SJSA1 (cell line): ENCODE measurements around the gene TTC16. TPM values are rescaled to one million over a fixed set of nuclear protein-coding genes. Genes with fewer than 3 reads are reported as not detected.

Source experiments
- DNase-seq, 2 experiments: peaks; one replicate each; pipeline ENCODE4 v3.0.0-alpha.2; 2015 to 2020; ENCODE audit warnings: low spot score in 2 of 2, low read depth in 1 of 2
- H3K27ac ChIP-seq: fragments of 250-450 bp; sonication (Bioruptor Pico); 2 replicates; pipeline ENCODE4 v1.5.1; 2020; ENCODE audit warnings: mild to moderate bottlenecking, moderate library complexity
- H3K27me3 ChIP-seq: fragments of 250-450 bp; sonication (Bioruptor Pico); replicated peaks from 2 replicates; pipeline ENCODE4 v1.5.1; 2020; ENCODE audit warnings: mild to moderate bottlenecking, moderate library complexity
- H3K36me3 ChIP-seq: fragments of 250-450 bp; sonication (Bioruptor Pico); 2 replicates; pipeline ENCODE4 v1.5.1; 2020; ENCODE audit warnings: mild to moderate bottlenecking
- H3K4me1 ChIP-seq: fragments of 250-450 bp; sonication (Bioruptor Pico); replicated peaks from 2 replicates; pipeline ENCODE4 v1.6.1; 2021; ENCODE audit warnings: mild to moderate bottlenecking
- H3K4me3 ChIP-seq: fragments of 250-450 bp; sonication (Bioruptor Pico); 2 replicates; pipeline ENCODE4 v1.5.1; 2020; ENCODE audit warnings: mild to moderate bottlenecking
- H3K9me3 ChIP-seq: fragments of 250-450 bp; sonication (Bioruptor Pico); replicated peaks from 2 replicates; pipeline ENCODE4 v1.5.1; 2020; ENCODE audit warnings: mild to moderate bottlenecking
- total RNA-seq: library from RNA; depleted of rRNA; stranded (reverse); fragments of >200 nt; shearing (Covaris generic); gene quantifications from 2 replicates; pipeline ENCODE4 v1.2.3, GENCODE V29; 2014

The TTC16 gene
- total RNA-seq, 1 experiment from 2014 or later, result not detected

DNA sequence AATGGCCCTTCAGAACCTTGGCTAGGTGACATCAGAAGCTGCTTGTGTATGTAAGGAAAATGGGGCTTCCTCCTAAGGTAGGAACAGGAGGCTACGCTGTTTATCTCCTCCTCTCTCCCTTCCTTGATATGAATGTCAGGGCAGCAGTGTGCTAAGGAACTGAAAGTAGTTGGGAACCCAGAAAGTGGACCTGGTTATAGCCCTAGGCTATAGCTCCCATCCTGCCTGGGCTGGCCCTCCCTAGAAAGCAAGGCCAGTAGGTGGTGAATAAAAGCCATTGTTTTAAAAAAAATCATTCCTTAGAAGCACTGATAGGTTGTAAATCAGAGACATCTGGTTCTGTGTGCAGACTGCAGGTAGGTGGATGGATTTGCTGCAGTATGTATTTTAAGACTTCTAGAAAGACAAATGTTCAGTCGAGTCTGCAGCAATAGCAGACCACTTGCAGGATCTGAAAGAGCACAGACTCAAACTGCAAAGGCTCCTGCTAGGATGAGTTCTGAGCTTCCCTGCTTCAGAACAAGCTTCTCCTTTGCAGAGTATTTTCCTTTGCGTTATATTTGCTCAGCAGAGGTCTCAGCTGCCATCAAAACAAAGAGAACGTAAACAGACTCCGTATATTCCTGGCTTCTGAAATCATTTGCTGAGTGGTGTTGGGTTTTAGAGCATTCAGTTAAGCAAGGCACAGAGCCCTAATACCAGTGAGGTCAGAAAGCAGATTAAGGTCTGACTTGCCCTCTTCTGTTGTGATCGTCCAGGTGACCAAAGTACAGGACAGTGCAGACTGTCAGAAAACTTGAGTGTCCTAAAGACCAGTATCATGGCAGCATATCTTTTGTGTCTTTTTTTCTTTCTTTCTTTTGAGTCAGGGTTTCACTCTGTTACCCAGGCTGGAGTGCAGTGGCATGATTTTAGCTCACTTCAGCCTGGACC is 29.2 kb upstream of the TTC16 start:
- H3K36me3 ChIP-seq, result peaks cover 66% of the 10 kb centered on the region
- no peak overlapping the region for H3K27ac ChIP-seq
- H3K27me3 ChIP-seq, result no peaks in the 10 kb centered on the region
- DNase-seq, result no peak
- H3K4me1 ChIP-seq, result peaks cover 11% of the 10 kb centered on the region
- no peak overlapping the region for H3K4me3 ChIP-seq
- H3K9me3 ChIP-seq, result no peaks in the 10 kb centered on the region

DNA sequence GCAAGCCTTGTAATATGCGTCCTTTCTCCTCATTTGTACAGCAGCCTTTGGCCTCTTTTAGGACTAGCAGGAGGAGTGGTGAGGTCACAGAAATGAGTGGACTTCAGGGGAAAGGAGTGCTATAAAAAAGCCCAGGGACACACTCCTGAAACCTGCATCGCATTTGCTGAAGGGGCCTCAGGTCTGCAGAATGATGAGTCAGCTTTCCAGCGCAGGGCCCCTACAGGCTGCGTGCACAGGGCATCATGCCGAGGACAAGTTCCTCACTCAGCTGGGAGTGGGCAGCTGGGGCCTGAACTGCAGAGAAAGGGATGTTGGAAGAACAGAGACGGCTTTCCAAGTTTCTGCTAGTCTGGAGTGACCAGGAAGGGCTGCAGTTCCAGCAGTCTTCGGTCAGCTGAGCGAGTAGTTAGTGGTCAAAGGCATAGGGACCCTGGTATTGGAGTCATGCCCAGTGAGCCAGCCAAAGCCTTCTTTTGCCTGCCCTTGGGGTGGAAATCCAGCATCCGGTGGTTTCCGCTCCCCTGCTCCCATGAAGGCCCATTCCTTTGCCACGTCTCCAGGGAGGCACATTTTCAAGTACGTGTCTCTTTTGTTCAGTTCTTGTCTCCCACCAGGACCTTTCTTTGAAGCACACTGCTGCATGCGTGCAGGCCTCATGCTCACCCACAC is 26.4 kb upstream of the TTC16 start:
- Histone ChIP-seq H3K4me3 (no peak overlapping the region), H3K4me1 (peaks cover 5% of the 10 kb centered on the region), H3K36me3 (peaks cover 54% of the 10 kb centered on the region), H3K9me3 (no peaks in the 10 kb centered on the region), H3K27me3 (no peaks in the 10 kb centered on the region), H3K27ac (no peak overlapping the region)
- DNase-seq, result no peak

DNA sequence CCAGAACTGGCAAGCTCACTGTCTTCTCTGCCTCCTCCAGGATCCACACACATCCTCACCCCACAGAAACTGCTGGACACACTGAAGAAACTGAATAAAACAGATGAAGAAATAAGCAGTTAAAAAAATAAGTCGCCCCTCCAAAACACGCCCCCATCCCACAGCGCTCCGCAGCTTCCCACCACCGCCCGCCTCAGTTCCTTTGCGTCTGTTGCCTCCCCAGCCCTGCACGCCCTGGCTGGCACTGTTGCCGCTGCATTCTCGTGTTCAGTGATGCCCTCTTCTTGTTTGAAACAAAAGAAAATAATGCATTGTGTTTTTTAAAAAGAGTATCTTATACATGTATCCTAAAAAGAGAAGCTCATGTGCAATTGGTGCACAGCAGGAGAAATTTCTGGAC is 25.1 kb upstream of the TTC16 start:
- H3K4me1 ChIP-seq, result peaks cover 4% of the 10 kb centered on the region; the same call in 1 of the 2 replicates
- no peaks in the 10 kb centered on the region for H3K9me3 ChIP-seq
- no peak for DNase-seq
- H3K27ac ChIP-seq, result no peak overlapping the region
- peaks cover 50% of the 10 kb centered on the region for H3K36me3 ChIP-seq
- H3K27me3 ChIP-seq, result no peaks in the 10 kb centered on the region
- H3K4me3 ChIP-seq, result no peak overlapping the region

DNA sequence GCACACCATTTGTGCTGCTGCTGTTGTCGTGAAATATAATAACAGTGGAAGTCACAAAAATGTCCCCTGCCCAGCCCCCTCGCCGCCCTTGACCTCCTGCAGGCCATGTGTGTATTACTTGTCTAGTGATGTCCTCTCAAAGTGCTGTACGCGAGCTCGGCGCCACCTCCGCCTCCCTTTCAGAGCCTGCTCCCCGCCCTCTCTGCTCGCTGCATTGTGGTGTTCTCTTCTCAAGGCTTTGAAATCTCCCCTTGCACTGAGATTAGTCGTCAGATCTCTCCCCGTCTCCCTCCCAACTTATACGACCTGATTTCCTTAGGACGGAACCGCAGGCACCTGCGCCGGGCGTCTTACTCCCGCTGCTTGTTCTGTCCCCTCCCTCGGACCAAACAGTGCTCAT is 23.8 kb upstream of the TTC16 start:
- no peak for DNase-seq
- H3K4me1 ChIP-seq, result peaks cover 4% of the 10 kb centered on the region; the same call in 1 of the 2 replicates
- no peaks in the 10 kb centered on the region for H3K9me3 ChIP-seq
- no peak overlapping the region for H3K27ac ChIP-seq
- no peaks in the 10 kb centered on the region for H3K27me3 ChIP-seq
- peaks cover 38% of the 10 kb centered on the region for H3K36me3 ChIP-seq
- no peak overlapping the region for H3K4me3 ChIP-seq

DNA sequence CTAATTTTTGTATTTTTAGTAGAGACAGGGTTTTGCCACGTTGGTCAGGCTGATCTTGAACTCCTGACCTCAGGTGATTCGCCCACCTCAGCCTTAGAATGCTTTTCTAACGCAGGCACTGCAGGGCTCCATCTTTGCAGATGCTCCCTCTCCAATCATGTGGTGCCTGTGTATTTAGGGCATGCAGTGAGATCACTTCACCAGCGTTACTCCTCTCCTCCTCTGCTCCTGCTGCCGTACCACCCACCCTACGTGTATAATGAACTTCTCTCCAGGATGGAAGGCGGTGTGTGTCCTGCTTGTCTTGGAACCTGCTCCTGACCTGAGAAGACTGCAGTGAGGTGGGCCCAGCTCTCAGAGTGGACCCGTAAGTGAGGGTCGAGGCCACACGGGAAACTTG is 22.7 kb upstream of the TTC16 start:
- DNase-seq, result no peak
- H3K9me3 ChIP-seq, result no peaks in the 10 kb centered on the region
- H3K27me3 ChIP-seq, result no peaks in the 10 kb centered on the region
- peaks cover 38% of the 10 kb centered on the region for H3K36me3 ChIP-seq
- H3K27ac ChIP-seq, result no peak overlapping the region
- peaks cover 4% of the 10 kb centered on the region; the same call in 1 of the 2 replicates for H3K4me1 ChIP-seq
- H3K4me3 ChIP-seq, result no peak overlapping the region

DNA sequence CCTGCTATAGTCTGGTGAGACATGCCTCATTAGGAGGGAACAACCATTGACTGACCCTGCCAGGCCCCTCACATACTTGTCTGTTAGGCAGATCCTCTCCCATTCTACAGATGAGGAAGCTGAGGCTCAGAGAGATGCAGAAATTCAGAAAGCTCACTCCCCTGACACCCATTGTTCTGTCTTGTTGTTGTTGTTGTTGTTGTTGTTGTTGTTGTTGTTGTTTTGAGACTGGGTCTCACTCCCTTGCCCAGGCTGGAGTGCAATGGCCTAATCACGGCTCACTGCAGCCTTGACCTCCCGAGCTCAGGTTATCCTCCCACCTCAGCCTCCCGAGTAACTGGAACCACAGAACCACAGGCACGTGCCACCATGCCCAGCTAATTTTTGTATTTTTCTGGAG is 22.2 kb upstream of the TTC16 start:
- Histone ChIP-seq H3K4me3 (no peak overlapping the region), H3K27ac (no peak overlapping the region), H3K9me3 (no peaks in the 10 kb centered on the region), H3K36me3 (peaks cover 38% of the 10 kb centered on the region), H3K4me1 (peaks cover 4% of the 10 kb centered on the region; the same call in 1 of the 2 replicates), H3K27me3 (no peaks in the 10 kb centered on the region)
- no peak for DNase-seq

DNA sequence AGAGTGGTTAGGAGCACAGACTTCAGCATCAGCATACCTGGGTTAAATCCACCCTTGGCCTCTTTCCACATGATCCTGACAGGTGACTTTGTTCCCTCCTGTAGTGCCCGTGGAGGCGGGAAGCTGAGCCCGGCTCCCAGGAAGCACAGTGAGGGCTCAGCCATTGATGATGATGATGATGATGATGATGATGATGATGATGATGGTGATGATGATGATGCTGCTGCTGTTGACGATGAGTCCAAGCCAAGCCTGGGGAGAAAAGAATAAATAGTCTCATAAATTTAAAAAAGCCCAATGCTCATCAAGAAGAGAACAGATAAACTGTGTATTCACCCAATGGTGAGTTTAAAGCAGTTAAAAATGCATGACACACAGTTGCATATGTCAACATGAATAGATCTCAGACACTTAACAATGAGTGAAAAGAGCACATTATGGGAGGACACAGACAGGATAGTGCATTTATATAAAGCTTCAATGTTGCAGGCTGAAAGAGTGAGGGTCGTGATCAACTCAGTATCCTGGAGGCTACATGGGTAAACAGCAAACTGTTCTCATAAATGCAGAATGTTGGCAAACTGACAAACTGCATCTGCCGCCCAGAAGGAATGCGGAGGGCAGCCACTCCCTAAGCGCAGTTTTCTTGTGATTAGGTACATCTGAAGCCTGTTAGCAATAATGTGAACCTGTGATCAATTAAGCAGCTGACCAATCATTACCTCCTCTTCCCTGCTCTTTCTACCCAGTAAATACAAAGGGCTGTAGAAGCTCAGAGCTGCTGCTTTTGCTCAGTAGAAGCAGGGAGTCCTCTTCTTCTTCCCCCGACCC is 20.8 kb upstream of the TTC16 start:
- Histone ChIP-seq H3K9me3 (no peaks in the 10 kb centered on the region), H3K27ac (no peak overlapping the region), H3K4me1 (peaks cover 4% of the 10 kb centered on the region; the same call in 1 of the 2 replicates), H3K4me3 (no peak overlapping the region), H3K27me3 (no peaks in the 10 kb centered on the region), H3K36me3 (peaks cover 27% of the 10 kb centered on the region)
- no peak for DNase-seq

DNA sequence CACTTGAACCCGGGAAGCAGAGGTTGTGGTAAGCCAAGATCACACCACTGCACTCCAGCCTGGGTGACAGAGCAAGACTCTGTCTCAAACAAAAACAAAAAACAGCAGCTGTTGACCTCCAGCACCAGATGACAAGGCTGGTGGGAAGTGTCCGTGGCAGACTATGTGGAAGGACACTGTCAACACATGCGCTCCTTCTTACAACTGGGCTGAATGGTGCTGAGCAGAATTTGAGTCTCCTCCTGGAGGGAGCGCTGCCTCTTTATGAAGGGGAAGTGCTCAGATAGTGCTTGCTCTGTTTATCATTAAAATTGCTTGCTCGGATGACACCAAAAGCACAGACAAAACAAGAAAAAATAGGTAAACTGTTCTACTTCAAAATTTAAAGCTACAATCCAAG is 18.3 kb upstream of the TTC16 start:
- DNase-seq, result no peak
- H3K36me3 ChIP-seq, result peaks cover 9% of the 10 kb centered on the region
- no peak overlapping the region for H3K4me3 ChIP-seq
- no peak overlapping the region for H3K27ac ChIP-seq
- no peaks in the 10 kb centered on the region for H3K27me3 ChIP-seq
- peaks cover 4% of the 10 kb centered on the region; the same call in 1 of the 2 replicates for H3K4me1 ChIP-seq
- no peaks in the 10 kb centered on the region for H3K9me3 ChIP-seq

DNA sequence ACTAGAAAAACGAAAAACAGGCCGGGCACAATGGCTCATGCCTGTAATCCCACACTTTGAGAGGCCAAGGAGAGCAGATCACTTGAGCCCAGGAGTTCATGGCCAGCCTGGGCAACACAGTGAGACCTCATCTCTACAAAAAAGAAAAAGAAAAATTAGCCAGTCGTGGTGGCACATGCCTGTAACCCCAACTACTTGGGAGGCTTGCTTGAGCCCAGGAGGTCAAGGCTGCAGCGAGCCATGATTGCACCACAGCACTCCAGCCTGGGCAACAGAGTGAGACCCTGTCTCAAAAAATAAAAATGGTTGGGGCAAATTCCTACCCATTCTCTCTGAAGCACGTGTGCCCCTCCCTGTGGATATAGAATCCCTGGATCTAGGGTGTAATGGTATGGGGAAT is 17.5 kb upstream of the TTC16 start:
- Histone ChIP-seq H3K4me3 (no peak overlapping the region), H3K27me3 (no peaks in the 10 kb centered on the region), H3K27ac (no peak overlapping the region), H3K36me3 (peaks cover 5% of the 10 kb centered on the region), H3K9me3 (no peaks in the 10 kb centered on the region), H3K4me1 (peaks cover 4% of the 10 kb centered on the region; the same call in 1 of the 2 replicates)
- no peak for DNase-seq

DNA sequence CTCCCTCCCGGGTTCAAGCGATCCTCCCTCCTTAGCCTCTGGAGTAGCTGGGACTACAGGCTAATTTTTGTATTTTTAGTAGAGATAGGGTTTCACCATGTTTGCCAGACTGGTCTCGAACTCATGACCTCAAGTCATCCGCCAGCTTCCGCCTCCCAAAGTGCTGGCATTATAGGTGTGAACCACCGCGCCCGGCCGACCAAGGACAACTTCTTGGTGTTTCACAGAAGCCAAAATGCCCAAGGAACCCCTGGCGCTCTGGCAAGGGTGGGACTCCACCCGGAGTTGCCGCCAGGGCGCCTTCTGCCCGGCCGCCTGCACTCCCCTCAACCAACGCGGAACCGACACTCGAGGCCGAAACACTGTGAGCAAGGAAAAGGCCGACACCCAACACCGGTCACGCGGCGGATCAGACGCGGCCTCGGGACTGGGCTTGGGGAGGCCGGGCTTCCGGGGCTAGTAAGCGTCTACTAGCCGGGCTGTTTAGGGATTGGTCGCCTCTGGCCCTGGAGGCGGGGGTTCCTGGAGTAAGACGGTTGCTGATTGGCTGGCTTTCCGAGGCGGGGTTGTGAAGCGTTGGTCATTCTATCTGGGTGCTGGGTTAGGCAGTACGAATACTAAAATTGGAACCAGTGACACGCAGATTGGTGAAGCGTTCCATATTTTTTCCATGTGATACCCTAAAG is 16.8 kb upstream of the TTC16 start:
- no peaks in the 10 kb centered on the region for H3K36me3 ChIP-seq
- H3K4me1 ChIP-seq, result peaks cover 4% of the 10 kb centered on the region; the same call in 1 of the 2 replicates
- no peak overlapping the region for H3K27ac ChIP-seq
- no peaks in the 10 kb centered on the region for H3K27me3 ChIP-seq
- H3K4me3 ChIP-seq, result no peak overlapping the region
- no peak for DNase-seq
- H3K9me3 ChIP-seq, result no peaks in the 10 kb centered on the region

DNA sequence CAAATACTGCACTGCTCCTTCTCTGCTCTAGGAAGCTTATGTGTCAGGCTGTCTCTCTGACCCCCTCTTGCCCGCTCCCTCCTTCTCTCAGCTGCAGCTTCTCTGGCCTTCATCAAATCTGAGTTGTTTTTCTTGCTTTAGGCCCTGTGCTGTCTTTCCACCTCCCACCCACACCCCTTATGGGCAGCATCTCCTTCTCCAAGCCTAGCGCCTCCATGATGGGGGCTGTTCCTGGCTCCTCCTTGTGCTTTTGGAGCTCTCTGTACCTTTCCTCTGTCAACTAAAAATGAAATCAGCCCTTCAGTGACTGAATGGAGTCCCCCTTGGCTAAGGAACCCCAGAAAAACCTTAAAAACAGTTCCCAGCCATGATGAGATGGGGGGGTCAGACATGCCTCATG is 15.7 kb upstream of the TTC16 start:
- H3K4me3 ChIP-seq, result no peak overlapping the region
- DNase-seq, result no peak
- H3K9me3 ChIP-seq, result no peaks in the 10 kb centered on the region
- no peaks in the 10 kb centered on the region for H3K27me3 ChIP-seq
- H3K36me3 ChIP-seq, result no peaks in the 10 kb centered on the region
- H3K27ac ChIP-seq, result no peak overlapping the region
- peaks cover 3% of the 10 kb centered on the region; the same call in 1 of the 2 replicates for H3K4me1 ChIP-seq

DNA sequence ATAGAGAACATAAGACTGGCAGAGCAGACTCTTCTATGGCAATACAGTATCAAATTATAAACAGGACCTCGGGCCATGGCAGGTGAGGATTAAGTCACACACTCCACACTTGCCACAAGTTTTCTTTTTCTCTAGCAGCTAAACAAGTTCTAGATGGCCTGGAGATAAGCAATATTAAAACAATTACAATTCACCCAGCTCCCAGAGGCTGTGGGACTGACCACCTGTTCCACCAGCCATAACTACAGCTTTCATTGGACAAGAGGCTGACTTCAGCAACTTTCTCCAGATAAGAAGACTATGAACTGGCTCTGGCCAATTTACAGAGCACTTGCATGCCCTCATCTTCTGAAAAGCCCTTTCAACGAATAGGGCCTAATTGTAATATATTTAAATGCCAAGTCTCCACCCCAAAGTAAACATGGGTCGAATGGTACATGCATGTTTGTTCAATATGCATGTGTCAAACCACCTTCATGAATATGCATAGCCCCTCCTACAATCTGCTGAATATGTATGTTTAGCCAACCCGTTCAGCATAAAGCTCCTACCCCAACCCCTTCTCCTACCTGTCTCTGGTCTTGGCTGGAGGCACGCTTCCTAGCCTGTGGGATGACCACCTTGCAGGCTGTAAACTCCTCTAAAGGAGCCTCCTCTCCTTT is 15.2 kb upstream of the TTC16 start:
- Histone ChIP-seq H3K27ac (no peak overlapping the region), H3K36me3 (no peaks in the 10 kb centered on the region), H3K4me3 (no peak overlapping the region), H3K4me1 (no peaks in the 10 kb centered on the region), H3K9me3 (no peaks in the 10 kb centered on the region), H3K27me3 (no peaks in the 10 kb centered on the region)
- DNase-seq, result no peak
